Suprapubic skin (tissue), 3 donors: Measurements from ENCODE around the gene SNX6.

Source experiments
- CTCF ChIP-seq, 2 donors: fragments of 200-600 bp in 1 of 2; fragments of 450-650 bp in 1 of 2; sonication (generic) in 1 of 2; IDR thresholded peaks; one replicate each; pipeline ENCODE4 v1.5.1; 2016 to 2019; ENCODE audit warnings: antibody characterized with exemption in 2 of 2, mild to moderate bottlenecking in 1 of 2, moderate library complexity in 1 of 2
- EP300 ChIP-seq: sonication (generic); formaldehyde crosslinking; IDR thresholded peaks from one replicate; pipeline ENCODE4 v1.6.1; 2017; ENCODE audit warnings: antibody characterized with exemption
- POLR2A ChIP-seq, 2 donors: fragments of 450-650 bp; IDR thresholded peaks; one replicate each; pipeline ENCODE4 v1.6.1; 2017; ENCODE audit warnings: antibody characterized with exemption in 2 of 2, mild to moderate bottlenecking in 2 of 2, moderate library complexity in 2 of 2

GRCh38 chr14:34671716-34672115 is 41.8 kb upstream of the SNX6 start:
- TF ChIP-seq CTCF (IDR thresholded peaks at IDR 0.05) = no peak
- no peak for TF ChIP-seq EP300
- TF ChIP-seq POLR2A (IDR thresholded peaks at IDR 0.05) = no peak
